Astrocyte (in vitro differentiated cells and primary cell): ENCODE results near the gene TNPO1. TPM values are rescaled to one million over a fixed set of nuclear protein-coding genes. Genes with fewer than 3 reads are reported as not detected.

Experiments used
- DNase-seq: peaks from one replicate; pipeline ENCODE4 v3.0.0-alpha.2; 2010; ENCODE audit warnings: low read depth
- FAIRE-seq: peaks from 2 replicates; lab custom pipeline; 2011; peaks lifted over from hg19 to GRCh38; lab: Jason Lieb, UNC
- H2AFZ ChIP-seq: 2 replicates; pipeline ENCODE4 v1.6.0; 2012; ENCODE audit warnings: low read depth, low read length, inconsistent platforms
- H3K27ac ChIP-seq: 2 replicates; pipeline ENCODE4 v1.5.1; 2011; ENCODE audit warnings: low read depth, low read length, inconsistent platforms
- H3K27me3 ChIP-seq: 2 replicates; pipeline ENCODE4 v1.6.0; 2011; ENCODE audit warnings: low read length, inconsistent platforms; ENCODE audit not compliant: insufficient read depth
- H3K36me3 ChIP-seq: 2 replicates; pipeline ENCODE4 v1.5.1; 2011; ENCODE audit warnings: low read length, inconsistent platforms; ENCODE audit not compliant: insufficient read depth
- H3K4me1 ChIP-seq: 2 replicates; pipeline ENCODE4 v1.5.1; 2011; ENCODE audit warnings: low read length, inconsistent platforms; ENCODE audit not compliant: insufficient read depth
- H3K4me2 ChIP-seq: 2 replicates; pipeline ENCODE4 v1.6.0; 2012; ENCODE audit warnings: low read length, inconsistent platforms
- H3K4me3 ChIP-seq: 2 replicates; pipeline ENCODE4 v1.5.1; 2011; ENCODE audit warnings: low read depth, mild to moderate bottlenecking, low read length, inconsistent platforms; ENCODE audit not compliant: insufficient read depth
- H3K79me2 ChIP-seq: 2 replicates; pipeline ENCODE4 v1.6.0; 2012; ENCODE audit warnings: mild to moderate bottlenecking, low read length, inconsistent platforms; ENCODE audit not compliant: insufficient read depth
- H3K9ac ChIP-seq: 2 replicates; pipeline ENCODE4 v1.6.0; 2012; ENCODE audit warnings: mild to moderate bottlenecking, low read length, inconsistent platforms
- H3K9me3 ChIP-seq: 2 replicates; pipeline ENCODE4 v1.5.1; 2012; ENCODE audit warnings: low read depth, mild to moderate bottlenecking, low read length, inconsistent platforms; ENCODE audit not compliant: insufficient read depth
- H4K20me1 ChIP-seq: 2 replicates; pipeline ENCODE4 v1.6.0; 2012; ENCODE audit warnings: low read length, inconsistent platforms; ENCODE audit not compliant: insufficient read depth
- H3K27ac Mint-ChIP-seq: one replicate; pipeline ENCODE4 v1.8.0; 2021; ENCODE audit warnings: mild to moderate bottlenecking, mixed read lengths; ENCODE audit not compliant: unreplicated experiment
- H3K27me3 Mint-ChIP-seq: one replicate; pipeline ENCODE4 v1.8.0; 2021; ENCODE audit warnings: low read depth, mixed read lengths; ENCODE audit not compliant: unreplicated experiment
- H3K36me3 Mint-ChIP-seq: one replicate; pipeline ENCODE4 v1.8.0; 2021; ENCODE audit warnings: low read depth, mixed read lengths; ENCODE audit not compliant: unreplicated experiment
- H3K4me1 Mint-ChIP-seq: one replicate; pipeline ENCODE4 v1.8.0; 2021; ENCODE audit warnings: low read depth, mixed read lengths; ENCODE audit not compliant: unreplicated experiment
- H3K4me3 Mint-ChIP-seq: one replicate; pipeline ENCODE4 v1.8.0; 2021; ENCODE audit warnings: mild to moderate bottlenecking, moderate library complexity, mixed read lengths; ENCODE audit not compliant: unreplicated experiment
- H3K9me3 Mint-ChIP-seq: one replicate; pipeline ENCODE4 v1.8.0; 2021; ENCODE audit warnings: mild to moderate bottlenecking, mixed read lengths; ENCODE audit not compliant: unreplicated experiment
- CTCF ChIP-seq: IDR thresholded peaks from 2 replicates; pipeline ENCODE4 v1.5.1; 2011; ENCODE audit warnings: low read depth, mild to moderate bottlenecking, inconsistent platforms, low read length, moderate library complexity; ENCODE audit not compliant: insufficient read depth
- EZH2 ChIP-seq: IDR thresholded peaks from 2 replicates; pipeline ENCODE4 v1.6.1; 2012; ENCODE audit warnings: mild to moderate bottlenecking, low read length, inconsistent platforms; ENCODE audit not compliant: insufficient read depth
- total RNA-seq: library from RNA; stranded (reverse); gene quantifications from 2 replicates; pipeline ENCODE4 v1.2.1, GENCODE V29; 2021

The TNPO1 gene
- total RNA-seq, 1 donor from 2014 or later = 184 TPM

GRCh38 chr5:72817671-72818266, 1.3 kb downstream of the TNPO1 start:
- peak overlapping the region; percentile 97 for H3K27ac ChIP-seq
- H3K27me3 Mint-ChIP-seq = no peaks in the 10 kb centered on the region
- peak; percentile 73 for FAIRE-seq

GRCh38 chr5:72818866-72819534, 2.5 kb downstream of the TNPO1 start:
- Mint-ChIP-seq H3K27ac (peak overlapping the region; percentile 23), H3K4me3 (peak overlapping the region; percentile 99), H3K36me3 (no peaks in the 10 kb centered on the region), H3K27me3 (no peaks in the 10 kb centered on the region), H3K4me1 (peaks cover 16% of the 10 kb centered on the region), H3K9me3 (no peaks in the 10 kb centered on the region)
- Histone ChIP-seq H3K4me1 (peaks cover 13% of the 10 kb centered on the region), H3K9ac (peak overlapping the region; percentile 99), H3K4me2 (peak overlapping the region; percentile 91), H3K9me3 (no peaks in the 10 kb centered on the region), H3K4me3 (peak overlapping the region; percentile 8), H3K36me3 (no peaks in the 10 kb centered on the region), H2AFZ (no peak overlapping the region), H3K79me2 (peaks cover 72% of the 10 kb centered on the region), H3K27me3 (no peaks in the 10 kb centered on the region), H4K20me1 (peaks cover 40% of the 10 kb centered on the region), H3K27ac (no peak overlapping the region)
- DNase-seq (no peak), FAIRE-seq (no peak)
- TF ChIP-seq CTCF = peak; percentile 60
- no peak for TF ChIP-seq EZH2

More at GRCh38 chr5:72817671-72818266, 1.3 kb downstream of the TNPO1 start:
- Histone ChIP-seq H3K36me3 (no peaks in the 10 kb centered on the region), H3K4me3 (peak overlapping the region; percentile 90), H2AFZ (no peak overlapping the region), H3K27me3 (no peaks in the 10 kb centered on the region), H3K4me1 (peaks cover 13% of the 10 kb centered on the region), H3K79me2 (peaks cover 60% of the 10 kb centered on the region), H3K9ac (peak overlapping the region; percentile 99), H4K20me1 (peaks cover 27% of the 10 kb centered on the region), H3K9me3 (no peaks in the 10 kb centered on the region), H3K4me2 (peak overlapping the region; percentile 91)
- H3K4me3 Mint-ChIP-seq = peak overlapping the region; percentile 99
- no peaks in the 10 kb centered on the region for H3K9me3 Mint-ChIP-seq
- H3K4me1 Mint-ChIP-seq = peaks cover 16% of the 10 kb centered on the region
- TF ChIP-seq EZH2 = no peak
- no peak for TF ChIP-seq CTCF
- no peak for DNase-seq
- peak overlapping the region; percentile 41 for H3K27ac Mint-ChIP-seq
- no peaks in the 10 kb centered on the region for H3K36me3 Mint-ChIP-seq

DNA sequence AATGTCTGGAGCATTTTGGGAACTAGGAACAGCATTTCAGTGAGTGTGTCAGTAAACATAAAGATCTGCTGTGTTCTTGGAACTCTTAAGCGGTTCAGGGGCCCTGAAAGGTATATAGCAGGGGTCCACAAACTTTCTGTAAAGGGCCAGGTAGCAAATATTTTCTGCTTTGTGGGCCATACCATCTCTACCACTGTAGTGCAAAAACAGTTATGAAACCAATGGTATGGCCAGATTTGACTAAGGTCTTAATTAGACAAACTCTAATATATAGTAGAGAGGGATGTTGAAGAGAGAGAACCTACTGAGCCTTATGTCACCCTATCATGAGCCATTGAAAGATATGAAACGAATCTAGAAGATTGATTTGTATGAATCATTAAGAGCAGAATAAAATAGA, 5.3 kb downstream of the TNPO1 start:
- Histone ChIP-seq H3K4me3 (no peak overlapping the region), H4K20me1 (peaks cover 60% of the 10 kb centered on the region), H3K9me3 (no peaks in the 10 kb centered on the region), H3K79me2 (peaks cover 97% of the 10 kb centered on the region), H2AFZ (no peak overlapping the region), H3K4me2 (peak overlapping the region; percentile 49), H3K27me3 (no peaks in the 10 kb centered on the region), H3K27ac (no peak overlapping the region), H3K9ac (no peak overlapping the region), H3K36me3 (no peaks in the 10 kb centered on the region), H3K4me1 (peaks cover 6% of the 10 kb centered on the region)
- Mint-ChIP-seq H3K4me3 (peak overlapping the region; percentile 36), H3K36me3 (no peaks in the 10 kb centered on the region), H3K27me3 (no peaks in the 10 kb centered on the region), H3K4me1 (peaks cover 16% of the 10 kb centered on the region), H3K27ac (peak overlapping the region; percentile 41), H3K9me3 (no peaks in the 10 kb centered on the region)
- DNase-seq (no peak), FAIRE-seq (no peak)
- TF ChIP-seq EZH2 = no peak
- TF ChIP-seq CTCF = no peak
